B cell (primary cell): Measurements from ENCODE around the gene TCEAL8. TPM values are rescaled to one million over a fixed set of nuclear protein-coding genes. Genes with fewer than 3 reads are reported as not detected.

Source experiments
- ATAC-seq: fragments of 200-7000 bp; cut with Tn5 transposase; one replicate; pipeline ENCODE4 v1.10.0; 2021; ENCODE audit warnings: low read depth, mild to moderate bottlenecking, moderate number of reproducible peaks, moderate library complexity
- CTCF ChIA-PET: fragments of 350-600 bp; sonication (Branson Sonifier 250); formaldehyde crosslinking; loops from one replicate; lab custom pipeline; 2021; ENCODE audit warnings: antibody characterized with exemption, inconsistent platforms; lab: Charles Lee
- POLR2A ChIA-PET: fragments of 350-600 bp; sonication (Branson Sonifier 250); formaldehyde crosslinking; loops from one replicate; lab custom pipeline; 2021; ENCODE audit warnings: antibody characterized with exemption; lab: Charles Lee
- DNase-seq: peaks from one replicate; pipeline ENCODE4 v3.0.0; 2013
- H2AFZ ChIP-seq: 2 replicates; pipeline ENCODE4 v1.6.1; 2012; ENCODE audit warnings: mild to moderate bottlenecking, low read depth, low read length; ENCODE audit not compliant: insufficient read depth, poor library complexity, severe bottlenecking
- H3K27ac ChIP-seq, 2 donors: 1 replicate in 1 of 2; 2 replicates in 1 of 2; pipeline ENCODE4 v1.5.1; 2012 to 2013; ENCODE audit warnings: low read length in 2 of 2, mild to moderate bottlenecking in 2 of 2, moderate library complexity in 1 of 2
- H3K27me3 ChIP-seq, 4 experiments: fragments of 200-600 bp in 1 of 4; sonication (generic) in 1 of 4; replicated peaks in 1 of 4; 1 replicate in 2 of 4; 2 replicates in 2 of 4; pipeline versions ENCODE4 v1.6.1 to v1.7.0; 2013 to 2016; ENCODE audit warnings: low read length in 3 of 4, mild to moderate bottlenecking in 2 of 4, mixed read lengths in 1 of 4, moderate library complexity in 1 of 4; ENCODE audit not compliant: insufficient read depth in 4 of 4, control insufficient read depth in 3 of 4; ENCODE audit errors: control extremely low read depth in 1 of 4
- H3K36me3 ChIP-seq, 2 experiments: replicated peaks in 1 of 2; 1 replicate in 1 of 2; 2 replicates in 1 of 2; pipeline versions ENCODE4 v1.6.1 to v1.7.1; 2013; ENCODE audit warnings: low read length in 1 of 2; ENCODE audit not compliant: insufficient read depth in 2 of 2, control insufficient read depth in 1 of 2; ENCODE audit errors: control extremely low read depth in 1 of 2, extremely low read depth in 1 of 2
- H3K4me1 ChIP-seq, 2 donors: fragments of 200-600 bp in 1 of 2; sonication (generic) in 1 of 2; 1 replicate in 1 of 2; 2 replicates in 1 of 2; pipeline versions ENCODE4 v1.5.1 to v1.6.1; 2013 to 2017; ENCODE audit warnings: low read length in 2 of 2; ENCODE audit not compliant: control insufficient read depth in 2 of 2, insufficient read depth in 2 of 2
- H3K4me2 ChIP-seq: replicated peaks from 2 replicates; pipeline ENCODE3; 2012; ENCODE audit warnings: mild to moderate bottlenecking, low read depth, low read length; ENCODE audit not compliant: poor library complexity, severe bottlenecking
- H3K4me3 ChIP-seq, 5 experiments: fragments of 200-600 bp in 1 of 5; sonication (generic) in 1 of 5; 1 replicate in 3 of 5; 2 replicates in 2 of 5; pipeline versions ENCODE4 v1.5.1 to v1.7.0; 2011 to 2016; ENCODE audit warnings: low read length in 4 of 5, mild to moderate bottlenecking in 4 of 5, low read depth in 2 of 5, control low read depth in 1 of 5, moderate library complexity in 1 of 5; ENCODE audit not compliant: insufficient read depth in 1 of 5; ENCODE audit errors: control extremely low read depth in 1 of 5, extremely low read depth in 1 of 5
- H3K79me2 ChIP-seq: fragments of 200-600 bp; sonication (generic); one replicate; pipeline ENCODE4 v1.6.0; 2016; ENCODE audit warnings: low read length; ENCODE audit not compliant: control insufficient read depth, insufficient read depth
- H3K9ac ChIP-seq: fragments of 200-600 bp; sonication (generic); 2 replicates; pipeline ENCODE4 v1.6.1; 2017; ENCODE audit warnings: mild to moderate bottlenecking, low read length, moderate library complexity
- H3K9me3 ChIP-seq, 3 donors: one replicate each; pipeline versions ENCODE4 v1.6.1 to v1.7.1; 2013; ENCODE audit warnings: low read length in 2 of 3; ENCODE audit not compliant: control insufficient read depth in 2 of 3, insufficient read depth in 1 of 3; ENCODE audit errors: control extremely low read depth in 1 of 3
- H4K20me1 ChIP-seq: 2 replicates; pipeline ENCODE4 v1.6.0; 2012; ENCODE audit warnings: mild to moderate bottlenecking, low read length; ENCODE audit not compliant: insufficient read depth, control insufficient read depth, poor library complexity, severe bottlenecking
- H3K27ac Mint-ChIP-seq: one replicate; pipeline ENCODE4 v1.8.0; 2021; ENCODE audit warnings: mixed read lengths
- H3K27me3 Mint-ChIP-seq: one replicate; pipeline ENCODE4 v1.8.0; 2021; ENCODE audit warnings: mixed read lengths
- H3K4me1 Mint-ChIP-seq: one replicate; pipeline ENCODE4 v1.8.0; 2021; ENCODE audit warnings: mixed read lengths
- H3K4me3 Mint-ChIP-seq: one replicate; pipeline ENCODE4 v1.8.0; 2021; ENCODE audit warnings: mixed read lengths
- H3K9me3 Mint-ChIP-seq: one replicate; pipeline ENCODE4 v1.8.0; 2022; ENCODE audit warnings: mixed read lengths; ENCODE audit not compliant: insufficient read depth
- CTCF ChIP-seq: fragments of 200-600 bp; IDR thresholded peaks from one replicate; pipeline ENCODE4 v1.8.0; 2022; ENCODE audit warnings: antibody characterized with exemption, mild to moderate bottlenecking
- EZH2 ChIP-seq: IDR thresholded peaks from 2 replicates; pipeline ENCODE4 v1.6.1; 2012; ENCODE audit warnings: borderline replicate concordance, low read depth, mild to moderate bottlenecking, moderate library complexity, low read length; ENCODE audit not compliant: insufficient read depth, poor library complexity, severe bottlenecking
- WGBS: methylation state at CpG from one replicate; pipeline ENCODE4 v1.1.5; 2013; ENCODE audit warnings: missing lambda C conversion rate; ENCODE audit not compliant: insufficient coverage; 5-methylcytosine and 5-hydroxymethylcytosine counted together
- intact Hi-C: fragments of 100-400 bp; cut with micrococcal nuclease; formaldehyde crosslinking; loops from one replicate; pipeline ENCODE4 v1.10.0; 2022
- polyA plus RNA-seq: library from polyadenylated mRNA; depleted of rRNA; stranded (reverse); fragments of >200 nt; gene quantifications from 2 replicates; pipeline ENCODE4 v1.2.3, GENCODE V29; 2012
- total RNA-seq, 2 donors: library from RNA; stranded (reverse); fragments of 120-200 nt in 1 of 2; gene quantifications; 1 replicate in 1 of 2; 2 replicates in 1 of 2; pipeline versions ENCODE4 v1.2.3 to v1.2.4, GENCODE V29; 2013 to 2022

TCEAL8 gene
- total and polyA plus RNA-seq, 2 donors (not counting 1 experiment from before 2014, with no cell fraction given), result 4.1 to 17.5 TPM

- H3K9me3 ChIP-seq, result peaks cover 0 to 3% (median 0%) of the 10 kb centered on the region in 3 donors
- intact Hi-C loops, result no loop called here
- CTCF ChIA-PET, result no interaction called here
Observed at GRCh38 chrX:103293118-103293517, 38.2 kb upstream of the TCEAL8 start.

GRCh38 chrX:103279624-103280023, 24.7 kb upstream of the TCEAL8 start:
- Histone ChIP-seq H3K36me3 (no peaks in the 10 kb centered on the region), H3K27ac (no peak overlapping the region), H3K4me1 (peaks cover 0 to 8% of the 10 kb centered on the region in 2 donors), H3K4me2 (no peak overlapping the region), H3K79me2 (no peaks in the 10 kb centered on the region), H3K9me3 (no peaks in the 10 kb centered on the region), H3K4me3 (no peak overlapping the region), H3K27me3 (peaks cover 0 to 17% (median 2%) of the 10 kb centered on the region in 4 experiments), H3K9ac (no peak overlapping the region), H2AFZ (no peak overlapping the region), H4K20me1 (no peaks in the 10 kb centered on the region)
- no peak for DNase-seq
- ChIA-PET CTCF (no interaction called here), POLR2A (no interaction called here)
- intact Hi-C loops, result no loop called here
- Mint-ChIP-seq H3K9me3 (no peaks in the 10 kb centered on the region), H3K4me3 (no peak overlapping the region), H3K27ac (no peak overlapping the region), H3K27me3 (peaks cover 37% of the 10 kb centered on the region), H3K4me1 (peaks cover 9% of the 10 kb centered on the region)
- no peak for TF ChIP-seq CTCF
- TF ChIP-seq EZH2, result no peak
- ATAC-seq, result no peak
- WGBS, result no CpG with 5 or more reads among the region's 1 CpG

More at GRCh38 chrX:103293118-103293517, 38.2 kb upstream of the TCEAL8 start:
- H3K4me2 ChIP-seq, result no peak overlapping the region
- no peaks in the 10 kb centered on the region for H4K20me1 ChIP-seq
- Mint-ChIP-seq H3K27ac (no peak overlapping the region), H3K9me3 (no peaks in the 10 kb centered on the region), H3K4me3 (no peak overlapping the region), H3K4me1 (no peaks in the 10 kb centered on the region), H3K27me3 (peaks cover 4% of the 10 kb centered on the region)
- POLR2A ChIA-PET, result no interaction called here
- H2AFZ ChIP-seq, result no peak overlapping the region
- H3K79me2 ChIP-seq, result no peaks in the 10 kb centered on the region
- ATAC-seq (no peak), DNase-seq (no peak)
- no peak overlapping the region for H3K4me3 ChIP-seq
- WGBS, result no CpG with 5 or more reads among the region's 2 CpGs
- H3K9ac ChIP-seq, result no peak overlapping the region
- no peak overlapping the region for H3K27ac ChIP-seq
- no peaks in the 10 kb centered on the region for H3K36me3 ChIP-seq
- TF ChIP-seq CTCF, result no peak
- TF ChIP-seq EZH2, result no peak
- H3K4me1 ChIP-seq, result no peaks in the 10 kb centered on the region
- no peaks in the 10 kb centered on the region for H3K27me3 ChIP-seq
